Common myeloid progenitor, CD34-positive (primary cell): ENCODE results near the gene HTT.

ENCODE experiments used
- CTCF ChIA-PET: fragments of 350-600 bp; sonication (Branson Sonifier 250); formaldehyde crosslinking; loops from one replicate; lab custom pipeline; 2021; ENCODE audit warnings: antibody characterized with exemption; lab: Charles Lee
- POLR2A ChIA-PET: fragments of 350-600 bp; sonication (Branson Sonifier 250); formaldehyde crosslinking; loops from one replicate; lab custom pipeline; 2021; ENCODE audit warnings: antibody characterized with exemption; lab: Charles Lee
- DNase-seq, 3 donors: peaks; one replicate each; pipeline versions ENCODE4 v3.0.0 to v3.0.0-alpha.2; 2013
- H3K27ac ChIP-seq, 2 experiments: 1 replicate in 1 of 2; 2 replicates in 1 of 2; pipeline ENCODE4 v1.7.0; 2013; ENCODE audit warnings: inconsistent platforms in 2 of 2, low read length in 2 of 2, mild to moderate bottlenecking in 2 of 2, low read depth in 1 of 2, moderate library complexity in 1 of 2; ENCODE audit not compliant: severe bottlenecking in 2 of 2, insufficient read depth in 1 of 2, poor library complexity in 1 of 2
- H3K27me3 ChIP-seq, 5 experiments: replicated peaks in 2 of 5; 1 replicate in 3 of 5; 2 replicates in 2 of 5; pipeline versions ENCODE4 v1.6.1 to v1.7.0; 2013; ENCODE audit warnings: low read length in 4 of 5, mild to moderate bottlenecking in 2 of 5, moderate library complexity in 2 of 5, inconsistent platforms in 1 of 5; ENCODE audit not compliant: insufficient read depth in 5 of 5, control insufficient read depth in 4 of 5
- H3K36me3 ChIP-seq, 4 experiments: 1 replicate in 2 of 4; 2 replicates in 2 of 4; pipeline versions ENCODE4 v1.6.1 to v1.7.0; 2013; ENCODE audit warnings: low read length in 3 of 4, control low read depth in 1 of 4, mild to moderate bottlenecking in 1 of 4; ENCODE audit not compliant: control insufficient read depth in 4 of 4, insufficient read depth in 4 of 4
- H3K4me1 ChIP-seq, 4 experiments: 1 replicate in 3 of 4; 2 replicates in 1 of 4; pipeline versions ENCODE4 v1.6.1 to v1.7.1; 2013; ENCODE audit warnings: low read length in 3 of 4, mild to moderate bottlenecking in 3 of 4, control low read depth in 1 of 4, inconsistent platforms in 1 of 4, moderate library complexity in 1 of 4; ENCODE audit not compliant: control insufficient read depth in 4 of 4, insufficient read depth in 4 of 4; ENCODE audit errors: control extremely low read depth in 1 of 4
- H3K4me3 ChIP-seq, 7 experiments: 1 replicate in 4 of 7; 2 replicates in 3 of 7; pipeline versions ENCODE4 v1.5.1 to v1.7.0; 2013; ENCODE audit warnings: mild to moderate bottlenecking in 7 of 7, low read length in 6 of 7, moderate library complexity in 6 of 7, inconsistent platforms in 2 of 7, low read depth in 2 of 7, control low read depth in 1 of 7; ENCODE audit not compliant: insufficient read depth in 4 of 7, control insufficient read depth in 1 of 7; ENCODE audit errors: extremely low read depth in 1 of 7
- H3K9me3 ChIP-seq, 5 experiments: 1 replicate in 4 of 5; 2 replicates in 1 of 5; pipeline versions ENCODE4 v1.6.1 to v1.7.1; 2013; ENCODE audit warnings: low read length in 4 of 5, mild to moderate bottlenecking in 2 of 5, inconsistent platforms in 1 of 5, low read depth in 1 of 5, moderate library complexity in 1 of 5; ENCODE audit not compliant: control insufficient read depth in 4 of 5, insufficient read depth in 2 of 5; ENCODE audit errors: control extremely low read depth in 1 of 5
- WGBS: methylation state at CpG from one replicate; pipeline ENCODE4 v1.1.5; 2013; ENCODE audit not compliant: insufficient coverage; 5-methylcytosine and 5-hydroxymethylcytosine counted together

The HTT gene

DNA sequence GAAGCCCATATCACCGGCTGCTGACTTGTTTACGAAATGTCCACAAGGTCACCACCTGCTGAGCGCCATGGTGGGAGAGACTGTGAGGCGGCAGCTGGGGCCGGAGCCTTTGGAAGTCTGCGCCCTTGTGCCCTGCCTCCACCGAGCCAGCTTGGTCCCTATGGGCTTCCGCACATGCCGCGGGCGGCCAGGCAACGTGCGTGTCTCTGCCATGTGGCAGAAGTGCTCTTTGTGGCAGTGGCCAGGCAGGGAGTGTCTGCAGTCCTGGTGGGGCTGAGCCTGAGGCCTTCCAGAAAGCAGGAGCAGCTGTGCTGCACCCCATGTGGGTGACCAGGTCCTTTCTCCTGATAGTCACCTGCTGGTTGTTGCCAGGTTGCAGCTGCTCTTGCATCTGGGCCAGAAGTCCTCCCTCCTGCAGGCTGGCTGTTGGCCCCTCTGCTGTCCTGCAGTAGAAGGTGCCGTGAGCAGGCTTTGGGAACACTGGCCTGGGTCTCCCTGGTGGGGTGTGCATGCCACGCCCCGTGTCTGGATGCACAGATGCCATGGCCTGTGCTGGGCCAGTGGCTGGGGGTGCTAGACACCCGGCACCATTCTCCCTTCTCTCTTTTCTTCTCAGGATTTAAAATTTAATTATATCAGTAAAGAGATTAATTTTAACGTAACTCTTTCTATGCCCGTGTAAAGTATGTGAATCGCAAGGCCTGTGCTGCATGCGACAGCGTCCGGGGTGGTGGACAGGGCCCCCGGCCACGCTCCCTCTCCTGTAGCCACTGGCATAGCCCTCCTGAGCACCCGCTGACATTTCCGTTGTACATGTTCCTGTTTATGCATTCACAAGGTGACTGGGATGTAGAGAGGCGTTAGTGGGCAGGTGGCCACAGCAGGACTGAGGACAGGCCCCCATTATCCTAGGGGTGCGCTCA, 165.8 kb downstream of the HTT start:
- Histone ChIP-seq H3K36me3 (peaks cover 12 to 69% (median 45%) of the 10 kb centered on the region in 4 experiments), H3K9me3 (no peaks in the 10 kb centered on the region), H3K27ac (no peak overlapping the region), H3K27me3 (no peaks in the 10 kb centered on the region), H3K4me1 (peaks cover 0 to 7% (median 4%) of the 10 kb centered on the region in 4 experiments), H3K4me3 (no peak overlapping the region)
- POLR2A ChIA-PET, result interaction anchor here (0.5 kb wide), 1 partner anchor 636 kb away, joined by 3 read pairs; no protein-coding TSS in a partner anchor
- 98% methylated on average over 26 of the region's 29 CpGs for WGBS
- no peak for DNase-seq
- CTCF ChIA-PET, result no interaction called here

DNA sequence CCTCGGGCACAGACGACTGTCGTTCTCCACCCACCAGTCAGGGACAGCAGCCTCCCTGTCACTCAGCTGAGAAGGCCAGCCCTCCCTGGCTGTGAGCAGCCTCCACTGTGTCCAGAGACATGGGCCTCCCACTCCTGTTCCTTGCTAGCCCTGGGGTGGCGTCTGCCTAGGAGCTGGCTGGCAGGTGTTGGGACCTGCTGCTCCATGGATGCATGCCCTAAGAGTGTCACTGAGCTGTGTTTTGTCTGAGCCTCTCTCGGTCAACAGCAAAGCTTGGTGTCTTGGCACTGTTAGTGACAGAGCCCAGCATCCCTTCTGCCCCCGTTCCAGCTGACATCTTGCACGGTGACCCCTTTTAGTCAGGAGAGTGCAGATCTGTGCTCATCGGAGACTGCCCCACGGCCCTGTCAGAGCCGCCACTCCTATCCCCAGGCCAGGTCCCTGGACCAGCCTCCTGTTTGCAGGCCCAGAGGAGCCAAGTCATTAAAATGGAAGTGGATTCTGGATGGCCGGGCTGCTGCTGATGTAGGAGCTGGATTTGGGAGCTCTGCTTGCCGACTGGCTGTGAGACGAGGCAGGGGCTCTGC, 166.5 kb downstream of the HTT start:
- peaks cover 0 to 7% (median 7%) of the 10 kb centered on the region in 4 experiments for H3K4me1 ChIP-seq
- H3K27ac ChIP-seq, result no peak overlapping the region
- H3K4me3 ChIP-seq, result no peak overlapping the region
- no peaks in the 10 kb centered on the region for H3K9me3 ChIP-seq
- no peak for DNase-seq
- peaks cover 5 to 61% (median 40%) of the 10 kb centered on the region in 4 experiments for H3K36me3 ChIP-seq
- ChIA-PET POLR2A (no interaction called here), CTCF (no interaction called here)
- 94% methylated on average over 13 of the region's 13 CpGs for WGBS
- H3K27me3 ChIP-seq, result no peaks in the 10 kb centered on the region

DNA sequence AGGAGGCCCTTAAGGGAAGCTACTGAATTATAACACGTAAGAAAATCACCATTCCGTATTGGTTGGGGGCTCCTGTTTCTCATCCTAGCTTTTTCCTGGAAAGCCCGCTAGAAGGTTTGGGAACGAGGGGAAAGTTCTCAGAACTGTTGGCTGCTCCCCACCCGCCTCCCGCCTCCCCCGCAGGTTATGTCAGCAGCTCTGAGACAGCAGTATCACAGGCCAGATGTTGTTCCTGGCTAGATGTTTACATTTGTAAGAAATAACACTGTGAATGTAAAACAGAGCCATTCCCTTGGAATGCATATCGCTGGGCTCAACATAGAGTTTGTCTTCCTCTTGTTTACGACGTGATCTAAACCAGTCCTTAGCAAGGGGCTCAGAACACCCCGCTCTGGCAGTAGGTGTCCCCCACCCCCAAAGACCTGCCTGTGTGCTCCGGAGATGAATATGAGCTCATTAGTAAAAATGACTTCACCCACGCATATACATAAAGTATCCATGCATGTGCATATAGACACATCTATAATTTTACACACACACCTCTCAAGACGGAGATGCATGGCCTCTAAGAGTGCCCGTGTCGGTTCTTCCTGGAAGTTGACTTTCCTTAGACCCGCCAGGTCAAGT, 167.5 kb downstream of the HTT start:
- Histone ChIP-seq H3K4me1 (peaks cover 0 to 14% (median 11%) of the 10 kb centered on the region in 4 experiments), H3K9me3 (no peaks in the 10 kb centered on the region), H3K4me3 (no peak overlapping the region), H3K27ac (no peak overlapping the region), H3K36me3 (peaks cover 5 to 52% (median 35%) of the 10 kb centered on the region in 4 experiments), H3K27me3 (no peaks in the 10 kb centered on the region)
- WGBS, result 96% methylated on average over 16 of the region's 17 CpGs
- DNase-seq, result no peak
- ChIA-PET CTCF (interaction anchor here (1.1 kb wide), 1 partner anchor 238 kb away, joined by 3 read pairs; no protein-coding TSS in a partner anchor), POLR2A (no interaction called here)

DNA sequence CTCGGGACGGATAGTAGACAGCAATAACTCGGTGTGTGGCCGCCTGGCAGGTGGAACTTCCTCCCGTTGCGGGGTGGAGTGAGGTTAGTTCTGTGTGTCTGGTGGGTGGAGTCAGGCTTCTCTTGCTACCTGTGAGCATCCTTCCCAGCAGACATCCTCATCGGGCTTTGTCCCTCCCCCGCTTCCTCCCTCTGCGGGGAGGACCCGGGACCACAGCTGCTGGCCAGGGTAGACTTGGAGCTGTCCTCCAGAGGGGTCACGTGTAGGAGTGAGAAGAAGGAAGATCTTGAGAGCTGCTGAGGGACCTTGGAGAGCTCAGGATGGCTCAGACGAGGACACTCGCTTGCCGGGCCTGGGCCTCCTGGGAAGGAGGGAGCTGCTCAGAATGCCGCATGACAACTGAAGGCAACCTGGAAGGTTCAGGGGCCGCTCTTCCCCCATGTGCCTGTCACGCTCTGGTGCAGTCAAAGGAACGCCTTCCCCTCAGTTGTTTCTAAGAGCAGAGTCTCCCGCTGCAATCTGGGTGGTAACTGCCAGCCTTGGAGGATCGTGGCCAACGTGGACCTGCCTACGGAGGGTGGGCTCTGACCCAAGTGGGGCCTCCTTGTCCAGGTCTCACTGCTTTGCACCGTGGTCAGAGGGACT, 168.8 kb downstream of the HTT start:
- Histone ChIP-seq H3K27ac (no peak overlapping the region), H3K27me3 (no peaks in the 10 kb centered on the region), H3K4me1 (peaks cover 0 to 14% (median 11%) of the 10 kb centered on the region in 4 experiments), H3K4me3 (no peak overlapping the region), H3K9me3 (no peaks in the 10 kb centered on the region), H3K36me3 (peaks cover 5 to 43% (median 32%) of the 10 kb centered on the region in 4 experiments)
- ChIA-PET CTCF (no interaction called here), POLR2A (interaction anchor here (0.9 kb wide), 1 partner anchor 42 kb away, joined by 3 read pairs; no protein-coding TSS in a partner anchor)
- no peak for DNase-seq
- 95% methylated on average over 16 of the region's 23 CpGs for WGBS

DNA sequence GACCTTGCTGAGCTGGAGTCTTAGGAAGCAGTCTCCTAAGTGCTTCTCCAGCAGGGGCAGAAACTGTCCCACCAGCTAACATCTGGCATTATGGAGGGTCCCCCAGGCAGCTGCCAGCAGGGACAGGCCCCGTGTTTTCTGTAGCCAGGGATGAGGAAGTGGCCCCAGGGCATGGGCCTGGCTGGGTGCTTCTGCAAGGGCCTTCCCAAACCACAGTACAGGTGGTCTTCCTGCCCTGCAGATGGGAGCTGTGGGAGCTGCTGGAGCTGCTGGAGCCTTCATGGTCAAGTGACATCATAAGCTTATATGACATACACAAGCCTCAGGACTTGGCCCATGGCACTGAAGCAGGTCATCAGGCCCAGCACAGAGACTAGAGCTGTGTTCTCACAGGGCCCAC, 169.5 kb downstream of the HTT start:
- POLR2A ChIA-PET, result interaction anchor here (0.9 kb wide), 1 partner anchor 41 kb away, joined by 3 read pairs; no protein-coding TSS in a partner anchor
- Histone ChIP-seq H3K4me1 (peaks cover 0 to 14% (median 11%) of the 10 kb centered on the region in 4 experiments), H3K27ac (no peak overlapping the region)

DNA sequence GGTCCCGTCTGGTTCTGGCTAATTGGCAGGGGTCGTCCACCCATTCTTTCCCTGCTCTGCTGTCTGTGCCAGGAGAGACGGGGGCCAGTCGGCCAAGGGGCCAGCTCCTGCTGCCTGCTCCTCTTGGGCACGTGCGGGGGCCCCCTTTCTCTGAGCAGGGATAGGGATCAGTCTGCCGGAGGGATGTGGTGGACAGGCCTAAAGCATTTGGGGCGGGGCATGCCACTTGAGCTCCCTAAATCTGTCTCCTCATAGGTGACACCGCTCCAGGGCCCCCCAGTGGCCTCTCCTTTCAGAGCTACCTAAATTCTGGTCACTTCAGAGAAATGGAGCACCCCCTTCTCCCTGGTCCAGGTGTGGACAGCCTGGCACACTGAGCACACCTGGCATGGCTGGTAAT, 170.3 kb downstream of the HTT start:
- Histone ChIP-seq H3K4me1 (peaks cover 0 to 14% (median 11%) of the 10 kb centered on the region in 4 experiments), H3K9me3 (no peaks in the 10 kb centered on the region), H3K36me3 (peaks cover 5 to 29% (median 22%) of the 10 kb centered on the region in 4 experiments), H3K27ac (no peak overlapping the region), H3K4me3 (no peak overlapping the region), H3K27me3 (no peaks in the 10 kb centered on the region)
- ChIA-PET POLR2A (no interaction called here), CTCF (interaction anchor here (0.7 to 1.2 kb wide), 2 partner anchors 10 to 51 kb away, joined by 3 to 4 read pairs; no protein-coding TSS in a partner anchor)
- 91% methylated on average over 9 of the region's 9 CpGs for WGBS
- no peak for DNase-seq

More for the DNA sequence above, 169.5 kb downstream of the HTT start:
- peak in 2 of 3 donors; percentile 19 to 23 for DNase-seq
- Histone ChIP-seq H3K4me3 (no peak overlapping the region), H3K36me3 (peaks cover 5 to 36% (median 27%) of the 10 kb centered on the region in 4 experiments), H3K27me3 (no peaks in the 10 kb centered on the region), H3K9me3 (no peaks in the 10 kb centered on the region)
- CTCF ChIA-PET, result interaction anchor here (1.2 kb wide), 1 partner anchor 51 kb away, joined by 4 read pairs; no protein-coding TSS in a partner anchor
- WGBS, result 8% methylated on average over 1 of the region's 1 CpG
